Activated CD8-positive, alpha-beta memory T cell treated with anti-CD3 and anti-CD28 coated beads, Interleukin-2, amount 50 U/mL, for 4 hours (primary cell): ENCODE data around the gene ZBTB7B.

Experiments used
- DNase-seq: peaks from one replicate; pipeline ENCODE4 v3.0.0-alpha.2; 2020

ZBTB7B gene

DNA sequence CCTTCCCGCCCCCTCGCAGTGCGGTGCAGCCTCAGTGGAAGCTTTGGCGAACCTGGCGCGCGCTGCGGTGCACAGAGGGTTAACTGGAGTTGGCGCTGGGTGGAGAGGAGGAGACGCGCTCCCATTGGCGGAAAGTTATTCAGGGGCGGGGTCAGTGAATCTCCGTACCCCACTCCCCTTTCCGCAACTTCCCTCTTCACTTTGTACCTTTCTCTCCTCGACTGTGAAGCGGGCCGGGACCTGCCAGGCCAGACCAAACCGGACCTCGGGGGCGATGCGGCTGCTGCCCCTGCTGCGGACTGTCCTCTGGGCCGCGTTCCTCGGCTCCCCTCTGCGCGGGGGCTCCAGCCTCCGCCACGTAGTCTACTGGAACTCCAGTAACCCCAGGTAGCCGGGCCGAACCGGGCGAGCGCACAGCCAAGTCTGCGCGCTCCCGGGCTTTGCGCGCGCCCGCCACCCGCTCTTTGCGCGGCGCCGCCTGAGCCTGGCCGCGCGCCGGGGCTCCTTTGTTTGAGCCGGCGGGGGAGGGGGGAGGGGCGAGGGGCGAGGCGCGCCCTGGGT is 61.0 kb downstream of the ZBTB7B start, which contains the start of gene EFNA4:
EFNA4 (plus strand) TSS at position 191 of the 561 bp plus-strand sequence; CDS start at position 275, 84 bp downstream.
- peak; percentile 81 for DNase-seq

DNA sequence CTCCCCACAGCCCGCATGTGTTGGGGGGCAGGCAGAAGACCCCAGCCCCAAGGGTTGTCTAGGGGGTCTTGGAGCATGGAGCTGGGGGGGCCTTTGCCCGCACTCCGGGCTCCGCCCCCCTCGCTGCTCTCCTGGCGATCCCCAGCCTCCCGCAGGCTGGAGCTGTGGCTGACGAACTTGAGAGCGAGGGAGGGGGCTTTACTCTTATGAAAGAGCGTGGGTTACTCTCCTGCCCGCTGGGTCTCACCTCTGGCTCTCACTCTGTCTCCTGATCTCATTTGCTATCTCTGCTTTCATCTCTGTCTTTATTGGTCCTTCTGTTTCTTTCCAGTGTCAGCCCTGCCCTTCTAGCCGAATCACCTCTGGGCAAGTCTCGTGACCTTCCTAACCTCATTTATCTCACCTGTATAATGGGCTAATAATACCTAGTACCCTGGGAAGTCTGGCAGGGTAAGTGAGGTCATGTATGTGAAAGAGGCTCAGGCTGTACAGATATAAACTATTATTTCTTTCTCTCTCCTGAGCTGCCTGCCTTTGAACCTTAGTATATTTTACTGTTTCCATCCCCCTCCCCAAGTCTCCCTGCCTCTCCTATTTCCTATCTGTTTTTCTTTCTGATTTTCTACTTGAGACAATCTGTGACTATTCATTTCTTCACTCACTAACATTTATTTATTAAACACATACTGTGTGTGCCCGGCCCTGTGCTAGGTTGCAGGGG is 61.7 kb downstream of the ZBTB7B start:
- no peak for DNase-seq

GRCh38 chr1:155064832-155065429 is 62.3 kb downstream of the ZBTB7B start:
- no peak for DNase-seq

GRCh38 chr1:155066777-155067176 is 64.2 kb downstream of the ZBTB7B start:
- no peak for DNase-seq
